Stimulated activated CD4-positive, alpha-beta T cell treated with anti-CD3 and anti-CD28 coated beads, Interleukin-1b, Interleukin-23, amount 100 ng/mL, for 24 hours (primary cell): ENCODE measurements around the gene PKN1.
"Not testable (repeated sequence)": the region's sequence is repeated elsewhere in the genome, so short reads cannot be mapped to it uniquely, and the experiment has no call there.

Experiments used
- DNase-seq, 4 experiments: peaks; one replicate each; pipeline ENCODE4 v3.0.0-alpha.2; 2020; ENCODE audit warnings: low read depth in 4 of 4, low spot score in 1 of 4

The PKN1 gene

DNA sequence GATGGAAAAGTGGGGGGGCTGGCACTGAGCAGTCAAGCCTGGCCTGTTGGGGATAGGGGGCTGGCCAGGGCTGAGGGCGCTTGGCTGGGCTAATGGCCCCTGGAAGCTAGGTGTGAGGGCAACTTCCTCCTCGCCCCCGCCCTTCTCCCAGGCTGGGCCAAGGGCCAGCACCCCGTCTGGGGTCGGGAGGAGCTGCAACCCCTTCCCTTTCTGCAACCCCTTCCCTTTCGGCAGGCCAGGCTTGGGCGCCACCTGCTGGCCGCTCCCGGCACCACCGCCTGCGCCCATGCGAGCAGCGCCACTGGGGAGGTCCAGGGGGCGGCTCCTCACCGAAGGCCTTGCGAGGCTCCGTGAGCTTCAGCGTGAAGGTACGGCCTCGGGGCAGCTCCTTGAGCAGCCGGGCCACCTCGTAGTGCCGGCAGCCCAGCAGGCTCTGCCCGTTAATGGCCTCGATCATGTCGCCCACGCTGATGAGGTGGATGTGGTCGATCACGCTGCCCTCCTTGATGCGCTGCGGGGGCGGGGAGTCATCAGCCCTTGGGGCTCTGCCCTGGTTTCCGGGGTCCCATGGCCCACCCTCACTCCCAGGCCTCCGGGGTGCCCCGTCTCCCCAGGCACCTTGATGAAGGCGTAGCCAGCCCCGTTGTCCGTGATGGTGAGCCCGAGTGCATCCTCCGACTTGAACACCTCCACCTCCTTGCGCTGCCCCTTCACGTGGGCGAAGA lies 47.0 kb downstream of the PKN1 start:
- DNase-seq, result peak in 2 of 4 experiments; percentile 56 to 61

DNA sequence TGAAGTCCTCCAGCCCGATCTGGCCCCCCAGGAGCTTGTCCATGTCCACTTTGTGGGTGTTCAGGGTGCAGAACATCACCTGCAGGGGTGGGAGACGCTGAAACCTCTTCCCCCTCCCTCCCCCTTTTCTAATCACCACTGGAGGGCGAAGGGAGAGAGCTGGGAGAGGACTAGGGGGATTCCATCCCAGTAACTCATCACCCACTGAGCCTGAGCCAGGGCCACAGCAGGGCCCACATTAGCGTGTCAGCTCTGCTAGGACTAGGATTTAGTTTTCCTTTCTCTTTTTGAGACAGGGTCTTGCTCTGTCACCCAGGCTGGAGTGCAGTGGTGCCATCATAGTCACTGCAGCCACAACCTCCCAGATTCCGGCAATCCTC lies 47.6 kb downstream of the PKN1 start:
- DNase-seq, result no peak

DNA sequence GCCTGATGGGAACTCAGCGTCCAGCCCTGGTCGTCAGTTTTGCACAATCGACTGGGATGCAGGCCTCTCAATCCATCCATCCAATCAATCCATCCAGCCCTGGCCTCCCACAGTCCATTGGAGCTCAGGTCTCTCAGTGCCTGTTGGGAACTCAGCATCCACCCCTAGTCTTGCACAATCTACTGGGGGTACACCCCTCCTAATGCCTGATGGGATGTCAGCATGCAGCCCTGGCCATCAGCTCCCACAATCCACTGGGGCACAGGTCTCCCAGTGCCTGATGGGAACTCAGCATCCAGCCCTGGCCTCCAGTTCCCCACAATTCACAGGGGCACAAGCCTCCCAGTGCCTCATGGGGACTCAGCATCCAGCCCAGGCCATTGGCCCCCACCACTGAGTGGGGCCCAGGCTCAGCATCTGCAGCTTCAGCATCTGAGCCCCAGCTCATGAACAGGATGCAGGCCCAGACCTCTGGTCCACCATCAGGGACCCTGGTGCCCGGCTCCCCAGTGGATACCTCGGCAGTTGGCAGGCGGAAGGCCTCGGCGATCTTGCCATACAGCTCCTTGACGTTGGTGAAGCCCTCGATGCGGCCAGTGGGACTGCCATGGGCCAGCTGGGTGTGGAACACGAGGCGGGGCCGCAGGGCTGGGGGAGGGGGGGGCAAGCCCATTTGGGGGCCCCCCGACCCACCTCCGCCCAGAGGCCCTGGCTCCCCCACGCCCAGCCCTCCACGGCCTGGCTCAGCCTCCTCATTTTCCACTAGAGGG lies 49.3 kb downstream of the PKN1 start:
- DNase-seq, result no peak

DNA sequence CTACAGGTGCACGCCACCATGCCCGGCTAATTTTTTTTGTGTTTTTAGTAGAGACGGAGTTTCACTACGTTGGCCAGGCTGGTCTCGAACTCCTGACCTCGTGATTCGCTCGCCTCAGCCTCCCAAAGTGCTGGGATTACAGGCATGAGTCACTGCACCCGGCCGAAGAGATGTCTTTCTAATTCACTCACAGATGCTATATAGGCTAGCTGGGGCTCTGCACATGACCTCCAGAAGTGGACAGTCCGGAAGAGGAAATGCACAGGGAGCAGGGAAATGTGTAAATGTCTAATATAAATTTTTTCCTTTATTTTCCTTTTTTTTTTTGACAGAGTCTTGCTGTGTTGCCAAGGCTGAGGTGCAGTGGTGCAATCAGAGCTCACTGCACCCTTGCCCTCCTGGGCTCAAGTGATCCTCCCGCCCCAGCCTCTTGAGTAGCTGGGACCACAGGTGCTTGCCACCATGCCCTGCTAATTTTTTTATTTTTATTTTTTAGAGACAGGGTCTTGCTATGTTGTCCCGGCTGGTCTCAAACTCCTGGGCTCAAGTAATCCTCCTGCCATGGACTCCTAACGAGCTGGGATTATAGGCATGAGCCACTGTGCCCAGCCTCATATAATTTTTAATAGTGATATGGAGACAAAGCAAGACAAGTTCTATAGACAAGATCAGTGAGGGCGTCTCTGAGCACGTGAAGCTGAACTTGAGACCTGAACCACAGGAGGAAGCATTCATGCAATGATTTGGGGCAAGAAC lies 54.4 kb downstream of the PKN1 start:
- DNase-seq, result no peak

DNA sequence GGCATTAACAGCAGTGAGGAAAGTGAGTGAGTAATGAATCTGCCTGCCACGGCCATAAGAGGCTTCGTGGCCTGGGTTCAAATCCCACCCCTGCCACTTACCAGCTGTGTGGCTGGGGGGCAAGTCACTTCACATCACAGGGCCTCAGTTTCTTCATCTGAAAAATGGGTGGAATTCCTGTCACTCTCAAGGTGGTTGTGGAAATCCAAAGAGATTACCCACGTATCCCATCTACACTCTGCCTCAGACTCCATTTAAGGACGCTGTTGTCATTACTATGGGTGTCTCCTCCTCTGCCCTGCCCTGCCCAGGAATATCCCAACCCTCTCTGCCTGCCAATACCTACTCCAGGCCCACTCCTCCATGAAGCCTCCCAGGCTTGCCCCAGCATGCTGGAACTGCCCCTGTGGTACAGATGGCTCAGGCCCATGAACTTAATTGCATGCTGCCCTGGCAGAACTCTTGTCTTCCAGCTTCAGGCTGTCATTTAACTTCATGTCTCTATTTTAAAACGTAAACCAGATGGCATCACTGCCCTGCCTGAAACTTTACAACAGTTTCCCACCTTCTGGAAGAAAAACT lies 59.7 kb downstream of the PKN1 start:
- no peak for DNase-seq

DNA sequence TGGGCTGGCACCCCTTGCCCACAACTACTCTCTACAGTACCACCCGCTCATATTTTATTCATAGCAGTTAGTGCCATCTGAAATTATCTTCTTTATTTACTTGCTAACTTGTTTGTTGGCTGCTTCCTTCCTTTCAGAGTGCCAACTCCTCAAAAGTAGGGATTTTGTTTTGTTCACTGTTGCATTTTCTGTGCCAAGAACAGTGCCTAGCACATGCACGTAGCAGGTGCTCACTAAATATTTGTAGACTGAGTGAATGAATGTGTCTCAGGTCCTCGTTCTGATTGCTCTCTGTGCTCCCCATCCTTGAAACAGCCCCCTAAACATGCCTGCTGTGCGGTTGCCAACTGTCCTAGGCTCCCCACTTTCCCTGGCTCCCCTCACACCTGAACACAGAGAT lies 61.3 kb downstream of the PKN1 start:
- no peak for DNase-seq

DNA sequence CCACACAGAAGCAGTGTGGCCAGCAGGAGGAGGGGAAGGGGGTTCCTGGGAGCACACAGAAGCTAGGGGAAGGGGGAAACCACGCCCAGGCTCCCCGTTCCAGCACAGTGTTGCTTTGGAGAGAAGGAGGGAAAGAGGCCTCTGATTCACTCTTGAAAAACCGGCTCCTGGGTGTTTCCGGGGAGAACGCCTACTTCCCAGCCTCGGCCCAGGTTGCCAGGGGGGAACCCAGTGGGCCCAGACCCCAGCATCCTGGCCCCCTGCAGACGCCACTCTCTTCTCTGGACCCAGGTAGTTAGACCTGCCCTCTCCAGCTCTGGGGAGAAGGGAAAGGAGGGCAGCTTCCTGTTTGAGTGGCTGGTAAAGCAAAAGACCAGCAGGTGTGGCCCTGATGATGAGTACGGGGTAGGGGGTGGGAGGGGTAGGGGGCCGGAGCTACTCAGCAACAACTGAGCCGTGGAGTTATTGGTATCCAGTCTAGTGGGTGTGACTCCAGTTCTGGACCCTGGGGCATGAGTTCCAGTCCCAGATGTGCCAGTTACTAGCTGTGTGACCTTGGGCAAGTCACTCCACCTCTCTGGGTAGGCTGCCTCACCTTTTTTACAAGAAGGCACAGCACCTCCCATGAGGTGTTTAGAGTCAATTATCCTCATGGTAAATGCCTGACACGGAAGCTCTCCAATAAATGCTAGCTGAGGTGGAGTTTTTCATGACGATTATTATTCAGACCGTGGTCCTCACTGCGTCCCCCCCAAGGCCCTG lies 62.0 kb downstream of the PKN1 start:
- DNase-seq, result no peak

DNA sequence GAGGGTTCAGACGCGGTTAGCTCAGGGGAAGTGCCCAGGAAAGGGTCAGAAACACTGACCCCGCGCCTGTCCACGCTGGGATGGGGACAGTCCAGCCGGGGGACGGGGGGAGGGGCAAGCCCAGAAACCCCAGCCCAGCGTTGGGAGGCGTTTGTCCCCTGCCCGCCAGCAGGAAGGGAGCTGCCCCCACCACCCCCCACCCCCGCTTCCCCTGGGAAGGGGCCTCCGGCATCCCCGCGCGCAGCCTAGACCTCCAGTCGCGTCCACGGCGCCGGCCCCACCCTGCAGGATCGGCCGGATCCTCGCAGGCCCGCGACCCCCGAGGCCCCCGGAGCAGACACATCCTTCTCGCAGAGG lies 62.5 kb downstream of the PKN1 start:
- DNase-seq, result no peak

DNA sequence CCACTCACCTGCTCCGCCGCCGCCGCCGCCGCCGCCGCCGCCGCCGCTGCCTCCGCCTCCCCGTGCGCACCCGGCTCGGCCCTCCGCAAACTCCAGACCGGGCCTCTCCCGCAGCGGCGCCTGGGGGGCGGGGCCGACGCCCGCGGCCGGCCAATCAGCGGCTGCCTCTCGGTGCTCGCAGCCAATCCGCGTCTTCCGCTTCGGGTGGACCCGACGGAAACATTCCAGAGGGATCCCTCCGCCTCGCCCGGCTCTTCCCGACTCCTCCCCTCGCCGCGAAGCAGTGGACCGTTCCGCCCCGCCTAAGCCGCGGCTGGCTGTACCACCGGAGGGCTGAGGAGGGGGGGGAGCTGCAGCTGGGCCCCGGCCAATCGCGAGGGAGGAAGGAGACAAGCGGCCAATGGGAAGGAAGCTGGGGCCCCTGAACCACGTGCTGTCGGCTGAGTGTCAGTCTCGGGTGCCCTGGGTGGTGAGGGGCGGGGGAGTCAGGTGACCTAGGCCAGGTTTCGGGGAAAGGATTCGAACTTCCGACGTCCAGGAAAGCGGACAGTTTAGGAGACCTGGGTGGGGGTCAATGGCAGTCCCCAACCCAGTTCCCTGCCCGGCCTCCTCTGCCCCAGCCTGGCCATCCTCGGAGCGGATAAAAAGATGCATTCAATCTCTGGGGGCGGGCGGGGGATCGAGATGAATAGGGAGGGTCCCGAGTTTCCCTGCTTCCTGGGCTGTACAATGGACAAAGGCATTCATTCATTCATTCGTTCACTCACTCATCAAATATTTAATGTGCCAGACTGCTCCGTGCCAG lies 63.1 kb downstream of the PKN1 start, which contains the start of gene GIPC1:
GIPC1 (minus strand) TSS at position 99 of the 805 bp plus-strand sequence. CDS start 13,151 bp downstream, outside the sequence.
- DNase-seq, result peak; percentile 56 to 80 (median 68)

DNA sequence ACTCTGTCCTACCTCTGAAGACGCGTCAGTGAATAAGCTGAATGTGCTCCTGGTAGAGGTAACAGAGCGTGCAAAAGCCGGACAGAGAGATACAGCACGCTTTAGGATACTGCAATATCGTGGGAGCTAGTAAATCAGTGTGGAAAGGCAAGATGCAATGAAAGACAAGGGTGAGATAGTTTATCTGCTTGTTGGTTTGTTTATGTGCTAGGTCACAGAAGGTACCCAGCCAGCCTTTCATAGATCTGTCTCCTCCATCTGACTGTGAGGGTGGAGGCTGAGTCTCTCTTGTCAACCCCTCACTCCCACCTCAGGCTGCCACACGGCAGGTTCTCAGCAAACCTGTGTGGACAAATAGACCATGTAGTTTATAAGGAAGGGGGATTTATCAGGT lies 63.7 kb downstream of the PKN1 start:
- DNase-seq, result no peak

DNA sequence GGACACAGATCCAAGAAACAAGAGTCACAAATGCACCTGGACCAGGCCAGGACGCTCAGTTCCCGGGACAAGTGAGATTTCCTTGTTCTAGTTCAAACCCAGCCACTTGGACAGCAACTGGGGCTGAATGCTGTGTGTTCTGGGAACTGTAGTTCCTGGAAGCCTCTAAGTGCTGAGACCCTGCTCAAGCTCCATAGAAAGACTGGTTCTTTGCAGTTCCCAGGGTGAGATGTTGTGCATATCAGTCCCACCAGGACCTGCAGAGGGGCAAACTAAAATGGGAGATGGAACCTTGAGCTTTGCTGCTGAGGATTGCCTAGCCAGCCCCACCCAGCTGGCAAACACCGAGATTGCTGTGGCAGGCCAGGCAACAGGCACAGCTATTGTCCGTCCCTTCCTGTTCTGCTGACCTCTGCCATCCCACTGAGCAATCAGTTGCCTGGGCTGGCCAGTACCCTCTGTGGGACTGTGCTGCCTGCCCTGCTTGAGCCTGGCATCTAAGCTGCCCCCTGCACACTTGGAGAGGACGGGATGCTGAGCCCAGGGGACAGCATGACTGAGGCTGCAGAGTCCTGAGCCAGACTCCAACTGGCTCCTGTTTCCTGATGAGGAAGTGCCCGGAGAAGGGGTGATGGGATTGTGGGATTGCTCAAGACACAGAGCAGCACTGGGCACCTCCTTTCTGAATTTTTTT lies 64.3 kb downstream of the PKN1 start:
- DNase-seq, result no peak

DNA sequence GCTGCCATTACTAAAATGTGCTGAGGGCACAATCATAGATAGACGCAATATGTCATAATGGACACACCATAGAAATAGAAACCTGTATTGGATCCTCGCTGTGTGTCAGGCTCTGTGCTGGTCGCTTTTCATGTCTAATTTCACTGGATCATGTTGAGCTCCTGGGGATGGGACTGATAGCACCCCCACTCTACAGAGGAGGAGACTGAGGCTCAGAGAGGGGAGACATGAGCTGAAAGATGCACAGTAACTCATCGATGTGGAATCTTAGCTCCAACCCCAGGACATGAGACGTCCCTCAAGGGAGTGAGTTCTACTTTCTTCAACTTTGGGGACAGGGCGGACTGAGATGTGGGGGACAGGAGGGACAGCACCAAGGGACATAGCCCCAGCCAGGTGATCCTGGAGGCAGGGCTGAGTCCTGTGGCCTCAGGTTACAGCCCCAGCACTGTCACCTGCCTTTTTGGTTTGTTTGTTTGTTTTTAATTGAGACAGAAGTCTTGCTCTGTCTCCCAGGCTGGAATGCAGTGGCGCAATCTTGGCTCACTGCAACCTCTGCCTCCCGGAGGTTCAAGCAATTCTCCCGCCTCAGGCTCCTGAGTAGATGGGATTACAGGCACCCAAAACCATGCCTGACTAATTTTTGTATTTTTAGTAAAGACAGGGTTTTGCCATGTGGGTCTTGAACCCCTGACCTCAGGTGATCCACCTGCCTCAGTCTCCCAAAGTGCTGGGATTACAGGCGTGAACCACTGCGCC lies 69.4 kb downstream of the PKN1 start:
- DNase-seq, result no peak

DNA sequence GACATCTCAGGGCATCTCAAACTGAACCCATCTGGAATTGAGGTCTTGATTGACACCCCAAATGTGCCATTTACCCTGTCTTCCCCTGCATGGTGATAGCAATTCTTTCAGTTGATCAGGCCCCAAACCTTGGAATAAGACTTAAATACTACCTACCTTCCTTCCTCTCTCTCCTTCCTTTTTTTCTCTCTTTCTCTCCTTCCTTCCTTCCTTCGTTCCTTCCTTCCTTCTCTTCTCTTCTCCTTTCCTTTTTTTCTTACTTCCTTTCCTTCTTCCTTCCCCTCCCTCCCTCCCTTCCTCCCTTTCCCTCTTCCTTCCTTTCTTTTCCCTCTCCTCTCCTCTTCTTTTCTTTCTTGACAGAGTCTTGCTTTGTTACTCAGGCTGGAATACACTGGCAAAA lies 70.2 kb downstream of the PKN1 start:
- DNase-seq, result no peak

DNA sequence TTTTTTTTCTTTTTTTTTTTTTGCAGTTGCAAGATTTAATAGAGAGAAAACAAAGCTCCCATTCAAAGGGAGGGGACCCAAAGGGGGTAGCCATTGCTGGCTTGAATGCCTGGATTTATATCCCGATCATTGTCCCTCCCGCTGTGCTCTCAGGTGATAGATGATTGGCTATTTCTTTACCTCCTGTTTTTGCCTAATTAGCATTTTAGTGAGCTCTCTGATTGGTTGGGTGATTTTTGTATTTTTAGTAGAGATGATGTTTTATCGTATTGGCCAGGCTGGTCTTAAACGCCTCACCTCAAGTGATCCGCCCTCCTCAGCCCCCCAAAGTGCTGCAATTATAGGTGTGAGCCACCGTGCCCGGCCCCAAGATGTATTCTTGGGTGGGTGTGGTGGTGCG lies 71.5 kb downstream of the PKN1 start:
- DNase-seq, result not testable (repeated sequence)

DNA sequence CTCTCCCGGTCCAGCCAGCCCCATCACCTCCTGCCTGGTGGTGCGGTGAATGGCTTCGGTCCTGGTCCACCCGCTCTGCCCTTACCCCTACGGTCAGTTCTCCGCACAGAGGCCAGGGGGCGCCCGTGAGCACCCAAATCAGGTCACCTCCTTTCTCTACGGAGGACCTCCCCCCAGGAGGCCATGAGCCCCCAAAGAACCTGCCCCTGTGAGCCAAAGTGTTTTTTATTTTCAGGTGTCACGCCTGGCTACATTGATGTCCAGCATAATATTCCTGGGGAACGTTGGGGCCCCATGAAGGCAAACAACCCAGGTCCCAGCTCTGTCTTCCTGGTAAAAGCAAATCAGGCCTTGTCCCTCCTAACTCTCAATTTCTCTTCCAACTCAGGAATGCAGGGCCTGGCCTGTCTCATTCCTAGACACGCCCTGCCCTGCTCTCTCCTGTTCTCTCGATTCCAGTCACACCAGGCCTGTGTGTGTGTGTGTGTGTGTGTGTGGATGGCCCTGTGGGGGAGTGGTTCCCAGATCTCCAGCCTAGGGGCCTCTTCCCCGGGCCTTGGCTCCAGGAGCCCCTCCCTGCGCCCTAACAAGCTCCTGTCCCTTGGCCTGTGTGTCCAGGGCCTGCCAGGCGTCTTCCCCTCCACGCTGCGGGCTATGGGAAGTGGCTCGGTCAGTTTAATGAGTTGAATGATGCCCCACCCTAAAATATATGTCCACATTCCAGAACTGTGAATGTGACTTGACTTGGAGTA lies 72.6 kb downstream of the PKN1 start:
- DNase-seq, result peak in 3 of 4 experiments; percentile 53 to 65 (median 63)

DNA sequence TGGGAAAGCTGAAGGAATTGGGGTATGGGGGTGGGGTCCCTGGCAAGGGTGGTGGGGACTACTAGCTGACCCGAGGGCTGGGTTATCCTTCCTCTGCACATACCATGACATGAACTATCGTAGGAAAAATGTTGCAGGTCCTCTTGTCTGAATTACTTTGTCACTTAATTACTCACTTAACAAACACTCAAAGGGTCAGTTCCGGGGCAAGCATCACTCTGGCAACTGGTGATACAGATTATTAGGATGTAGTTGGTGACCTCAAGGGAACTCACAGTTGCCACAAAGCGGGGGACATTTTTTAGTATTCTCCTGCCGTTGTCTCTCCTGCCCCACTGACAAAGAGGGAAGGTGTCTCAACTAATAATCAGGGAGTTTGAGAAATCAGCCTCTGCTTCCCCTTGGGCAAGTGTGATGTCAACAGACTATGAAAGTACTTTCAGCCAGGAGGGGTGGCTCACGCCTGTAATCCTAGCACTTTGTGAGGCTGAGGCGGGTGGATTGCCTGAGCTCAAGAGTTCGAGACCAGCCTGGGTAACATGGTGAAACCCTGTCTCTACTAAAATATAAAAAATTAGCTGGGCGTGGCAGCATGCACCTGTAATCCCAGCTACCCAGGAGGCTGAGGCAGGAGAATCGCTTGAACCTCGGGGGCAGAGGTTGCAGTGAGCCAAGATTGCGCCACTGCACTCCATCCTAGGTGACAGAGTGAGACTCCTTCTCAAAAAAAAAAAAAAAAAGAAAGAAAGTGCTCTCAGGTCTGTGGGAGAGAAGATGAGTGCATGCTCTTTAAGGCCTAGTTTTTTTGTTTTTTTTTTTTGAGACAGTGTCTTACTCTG lies 74.8 kb downstream of the PKN1 start:
- no peak for DNase-seq
